Measurements from ENCODE around the gene TECPR2. TPM values are rescaled to one million over a fixed set of nuclear protein-coding genes. Genes with fewer than 3 reads are reported as not detected.
A peak's percentile ranks its signal among the peaks of the same experiment; 100 is the strongest.

TECPR2 gene
- total and polyA plus RNA-seq, 2 experiments from 2014 or later: 9.5 to 20.1 TPM

DNA sequence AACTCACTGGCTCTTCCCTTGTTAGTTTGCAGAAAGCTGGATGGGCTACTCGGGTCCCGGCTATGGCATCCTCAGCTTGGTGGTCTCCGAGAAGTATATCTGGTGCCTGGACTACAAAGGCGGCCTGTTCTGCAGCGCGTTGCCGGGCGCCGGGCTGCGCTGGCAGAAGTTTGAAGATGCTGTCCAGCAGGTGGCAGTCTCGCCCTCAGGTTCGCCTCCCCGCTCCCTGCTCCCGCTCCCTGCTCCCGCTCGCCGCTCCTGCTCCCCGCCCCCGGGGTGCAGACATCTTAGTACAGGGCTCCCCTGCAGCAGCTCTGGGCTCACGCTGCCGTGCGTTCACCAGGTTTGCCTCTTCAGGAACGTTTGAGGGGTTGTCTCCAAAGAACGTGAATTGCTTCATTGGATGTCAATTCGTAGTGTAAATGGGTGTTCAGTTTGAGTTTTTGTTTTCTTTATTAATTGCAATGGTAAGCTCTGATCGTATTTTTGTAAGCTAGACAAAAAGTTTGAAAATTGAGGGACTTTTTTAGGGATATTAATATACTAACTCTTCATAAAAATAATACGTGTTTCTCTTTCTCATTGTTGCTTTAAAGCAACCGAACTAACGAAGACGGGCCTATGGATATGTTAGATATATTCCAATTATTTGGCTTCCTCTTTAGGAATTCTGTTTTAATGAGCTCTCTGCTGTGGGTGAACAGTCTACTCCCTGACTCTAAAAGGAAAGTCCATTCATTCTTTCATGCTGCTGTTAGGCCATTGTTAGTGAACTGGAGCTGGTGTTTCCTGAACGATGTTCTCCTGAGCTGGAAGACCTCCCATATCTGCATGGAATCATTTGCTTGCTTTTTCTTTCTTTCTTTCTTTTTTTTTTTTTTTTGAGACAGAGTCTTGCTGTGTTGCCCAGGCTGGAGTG lies 75.5 kb downstream of the TECPR2 start:
- H2AFZ ChIP-seq: peak overlapping the region; percentile 32
- peaks cover 18% of the 10 kb centered on the region for H3K4me1 ChIP-seq (ENCODE audit: insufficient read depth)
- no peaks in the 10 kb centered on the region for H3K9me3 ChIP-seq (ENCODE audit: low read depth)
- 28% methylated on average over 28 of the region's 31 CpGs for WGBS (ENCODE audit: low lambda C conversion rate, missing lambda C conversion rate)
- TF ChIP-seq EZH2phosphoT487 (IDR thresholded peaks at IDR 0.05; ENCODE audit: low read depth, severe bottlenecking, unreplicated experiment): no peak
- TF ChIP-seq CTCF (IDR thresholded peaks at IDR 0.05; ENCODE audit: poor library complexity): peak; percentile 82
- H3K27me3 ChIP-seq: no peaks in the 10 kb centered on the region
- H3K36me3 ChIP-seq (replicated peaks; ENCODE audit: insufficient read depth, low read depth): no peaks in the 10 kb centered on the region
- no peaks in the 10 kb centered on the region for H3K9me2 ChIP-seq (replicated peaks; ENCODE audit: insufficient read depth)
- no peaks in the 10 kb centered on the region for H4K20me1 ChIP-seq (ENCODE audit: insufficient read depth, poor library complexity, severe bottlenecking)
- no peaks in the 10 kb centered on the region for H3K79me2 ChIP-seq
- H3K4me3 ChIP-seq: no peak overlapping the region
- no peak overlapping the region for H3K27ac ChIP-seq
- H3K4me2 ChIP-seq: peak overlapping the region; percentile 71
- DNase-seq (ENCODE audit: low spot score): peak; percentile 94

DNA sequence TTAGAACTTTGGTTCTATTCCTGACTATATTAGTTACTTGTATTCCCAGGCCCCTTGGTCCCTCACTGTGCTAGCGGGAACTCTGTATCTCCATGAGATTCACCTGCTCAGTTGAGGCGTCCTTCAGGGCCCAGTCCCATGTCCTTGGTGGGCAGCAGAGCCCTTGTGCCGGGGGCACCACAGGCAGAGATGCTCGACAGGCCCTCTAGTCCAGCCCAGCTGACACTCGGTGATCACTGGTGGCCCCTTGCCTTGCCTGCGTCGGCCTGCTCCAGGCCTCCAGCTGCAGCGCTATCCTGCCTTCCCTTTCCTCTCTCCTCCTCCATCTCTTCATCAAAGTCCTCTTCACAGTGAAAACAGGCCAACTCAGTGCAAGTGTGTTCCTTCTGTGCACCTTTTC lies 76.8 kb downstream of the TECPR2 start:
- no peaks in the 10 kb centered on the region for H4K20me1 ChIP-seq (ENCODE audit: insufficient read depth, poor library complexity, severe bottlenecking)
- no peak overlapping the region for H3K4me3 ChIP-seq
- H3K9me2 ChIP-seq (replicated peaks; ENCODE audit: insufficient read depth): no peaks in the 10 kb centered on the region
- TF ChIP-seq EZH2phosphoT487 (IDR thresholded peaks at IDR 0.05; ENCODE audit: low read depth, severe bottlenecking, unreplicated experiment) (no peak), EZH2 (IDR thresholded peaks at IDR 0.05; ENCODE audit: borderline replicate concordance) (no peak), CTCF (IDR thresholded peaks at IDR 0.05; ENCODE audit: poor library complexity) (no peak)
- peaks cover 20% of the 10 kb centered on the region for H3K4me1 ChIP-seq (ENCODE audit: insufficient read depth)
- no peak overlapping the region for H3K4me2 ChIP-seq
- DNase-seq (ENCODE audit: low spot score): no peak
- no peaks in the 10 kb centered on the region for H3K9me3 ChIP-seq (ENCODE audit: low read depth)
- no peak overlapping the region for H2AFZ ChIP-seq
- 95% methylated on average over 8 of the region's 8 CpGs for WGBS (ENCODE audit: low lambda C conversion rate, missing lambda C conversion rate)
- H3K79me2 ChIP-seq: no peaks in the 10 kb centered on the region
- H3K27me3 ChIP-seq: no peaks in the 10 kb centered on the region
- H3K27ac ChIP-seq: no peak overlapping the region
- no peaks in the 10 kb centered on the region for H3K36me3 ChIP-seq (replicated peaks; ENCODE audit: insufficient read depth, low read depth)

- DNase-seq (ENCODE audit: low spot score): no peak
- Histone ChIP-seq H3K4me3 (no peak overlapping the region), H3K4me1 (ENCODE audit: insufficient read depth) (peaks cover 20% of the 10 kb centered on the region), H3K9me2 (replicated peaks; ENCODE audit: insufficient read depth) (no peaks in the 10 kb centered on the region), H2AFZ (no peak overlapping the region), H4K20me1 (ENCODE audit: insufficient read depth, poor library complexity, severe bottlenecking) (no peaks in the 10 kb centered on the region), H3K27me3 (no peaks in the 10 kb centered on the region), H3K79me2 (no peaks in the 10 kb centered on the region), H3K27ac (no peak overlapping the region), H3K9me3 (ENCODE audit: low read depth) (no peaks in the 10 kb centered on the region), H3K36me3 (replicated peaks; ENCODE audit: insufficient read depth, low read depth) (no peaks in the 10 kb centered on the region), H3K4me2 (no peak overlapping the region)
- 97% methylated on average over 11 of the region's 11 CpGs for WGBS (ENCODE audit: low lambda C conversion rate, missing lambda C conversion rate)
- TF ChIP-seq EZH2 (IDR thresholded peaks at IDR 0.05; ENCODE audit: borderline replicate concordance) (no peak), CTCF (IDR thresholded peaks at IDR 0.05; ENCODE audit: poor library complexity) (no peak), EZH2phosphoT487 (IDR thresholded peaks at IDR 0.05; ENCODE audit: low read depth, severe bottlenecking, unreplicated experiment) (no peak)
These were observed 77.7 kb downstream of the TECPR2 start for GRCh38 chr14:102440392-102440791.
